ENCODE results near the gene CALN1. TPM values are rescaled to one million over a fixed set of nuclear protein-coding genes. Genes with fewer than 3 reads are reported as not detected.

CALN1 gene
- polyA plus RNA-seq, 1 experiment: not detected

- no peaks in the 10 kb centered on the region for H3K36me3 ChIP-seq (ENCODE audit: control insufficient read depth, insufficient read depth, low read length)
- CTCF ChIA-PET: no interaction called here
- no peak for DNase-seq (ENCODE audit: low read depth)
- POLR2A ChIA-PET: no interaction called here
- TF ChIP-seq CTCF (IDR thresholded peaks at IDR 0.05; ENCODE audit: insufficient read depth, low read depth, low read length): no peak
- no peaks in the 10 kb centered on the region for H3K27me3 ChIP-seq (ENCODE audit: control insufficient read depth, insufficient read depth, low read length)
- no peak overlapping the region for H3K4me3 ChIP-seq (ENCODE audit: low read depth, low read length)
Observed at GRCh38 chr7:72087926-72088325, 324.2 kb downstream of the CALN1 start.

- Histone ChIP-seq H3K4me3 (ENCODE audit: low read depth, low read length) (no peak overlapping the region), H3K27me3 (ENCODE audit: control insufficient read depth, insufficient read depth, low read length) (no peaks in the 10 kb centered on the region), H3K36me3 (ENCODE audit: control insufficient read depth, insufficient read depth, low read length) (no peaks in the 10 kb centered on the region)
- ChIA-PET CTCF (no interaction called here), POLR2A (no interaction called here)
- TF ChIP-seq CTCF (IDR thresholded peaks at IDR 0.05; ENCODE audit: insufficient read depth, low read depth, low read length): no peak
- no peak for DNase-seq (ENCODE audit: low read depth)
Observed at GRCh38 chr7:72080865-72081510, 331.1 kb downstream of the CALN1 start.

GRCh38 chr7:72080341-72080766, 331.8 kb downstream of the CALN1 start:
- Histone ChIP-seq H3K36me3 (ENCODE audit: control insufficient read depth, insufficient read depth, low read length) (no peaks in the 10 kb centered on the region), H3K4me3 (ENCODE audit: low read depth, low read length) (no peak overlapping the region), H3K27me3 (ENCODE audit: control insufficient read depth, insufficient read depth, low read length) (no peaks in the 10 kb centered on the region)
- ChIA-PET POLR2A (no interaction called here), CTCF (no interaction called here)
- no peak for TF ChIP-seq CTCF (IDR thresholded peaks at IDR 0.05; ENCODE audit: insufficient read depth, low read depth, low read length)
- no peak for DNase-seq (ENCODE audit: low read depth)

GRCh38 chr7:72078856-72079255, 333.3 kb downstream of the CALN1 start:
- CTCF ChIA-PET: no interaction called here
- Histone ChIP-seq H3K4me3 (ENCODE audit: low read depth, low read length) (no peak overlapping the region), H3K36me3 (ENCODE audit: control insufficient read depth, insufficient read depth, low read length) (no peaks in the 10 kb centered on the region), H3K27me3 (ENCODE audit: control insufficient read depth, insufficient read depth, low read length) (no peaks in the 10 kb centered on the region)
- no peak for DNase-seq (ENCODE audit: low read depth)
- no peak for TF ChIP-seq CTCF (IDR thresholded peaks at IDR 0.05; ENCODE audit: insufficient read depth, low read depth, low read length)
- POLR2A ChIA-PET: no interaction called here

GRCh38 chr7:72078301-72078700, 333.8 kb downstream of the CALN1 start:
- DNase-seq (ENCODE audit: low read depth): no peak
- POLR2A ChIA-PET: no interaction called here
- CTCF ChIA-PET: no interaction called here
- no peak for TF ChIP-seq CTCF (IDR thresholded peaks at IDR 0.05; ENCODE audit: insufficient read depth, low read depth, low read length)
- H3K4me3 ChIP-seq (ENCODE audit: low read depth, low read length): no peak overlapping the region
- no peaks in the 10 kb centered on the region for H3K27me3 ChIP-seq (ENCODE audit: control insufficient read depth, insufficient read depth, low read length)
- H3K36me3 ChIP-seq (ENCODE audit: control insufficient read depth, insufficient read depth, low read length): no peaks in the 10 kb centered on the region
